CD4-positive, alpha-beta T cell treated with Interferon alpha-2 for 1 hour (primary cell): ENCODE data around the gene DTHD1.
A peak's percentile ranks its signal among the peaks of the same experiment; 100 is the strongest.

Source experiments
- DNase-seq, 2 donors: peaks; one replicate each; pipeline ENCODE4 v3.0.0-alpha.2; 2020 to 2022

DTHD1 gene

GRCh38 chr4:36316607-36317006 is 35.2 kb downstream of the DTHD1 start:
- DNase-seq: no peak

GRCh38 chr4:36317721-36318120 is 36.3 kb downstream of the DTHD1 start:
- DNase-seq: no peak

- DNase-seq: no peak
Measured at GRCh38 chr4:36320117-36320896, 38.9 kb downstream of the DTHD1 start.

- DNase-seq: no peak
Measured at GRCh38 chr4:36321176-36321575, 39.8 kb downstream of the DTHD1 start.

- DNase-seq: peak; percentile 71 to 85
Measured at GRCh38 chr4:36322921-36323354, 41.5 kb downstream of the DTHD1 start.

GRCh38 chr4:36323816-36324419 is 42.5 kb downstream of the DTHD1 start:
- DNase-seq: no peak

- no peak for DNase-seq
Measured at GRCh38 chr4:36324808-36325207, 43.4 kb downstream of the DTHD1 start.

GRCh38 chr4:36325499-36325898 is 44.1 kb downstream of the DTHD1 start:
- DNase-seq: peak; percentile 57 to 66

GRCh38 chr4:36325926-36326325 is 44.5 kb downstream of the DTHD1 start:
- no peak for DNase-seq

- no peak for DNase-seq
Measured at GRCh38 chr4:36326476-36327029, 45.1 kb downstream of the DTHD1 start.

GRCh38 chr4:36327400-36327799 is 46.0 kb downstream of the DTHD1 start:
- no peak for DNase-seq

- no peak for DNase-seq
Measured at GRCh38 chr4:36328130-36328529, 46.7 kb downstream of the DTHD1 start.

- DNase-seq: no peak
Measured at GRCh38 chr4:36329228-36329627, 47.8 kb downstream of the DTHD1 start.

- no peak for DNase-seq
Measured at GRCh38 chr4:36330796-36331195, 49.4 kb downstream of the DTHD1 start.

GRCh38 chr4:36332023-36332781 is 50.8 kb downstream of the DTHD1 start:
- no peak for DNase-seq

GRCh38 chr4:36332782-36333131 is 51.3 kb downstream of the DTHD1 start:
- no peak for DNase-seq

- no peak for DNase-seq
Measured at GRCh38 chr4:36333303-36333877, 52.0 kb downstream of the DTHD1 start.

GRCh38 chr4:36337665-36338185 is 56.3 kb downstream of the DTHD1 start:
- no peak for DNase-seq

GRCh38 chr4:36338973-36339372 is 57.6 kb downstream of the DTHD1 start:
- DNase-seq: no peak

- no peak for DNase-seq
Measured at GRCh38 chr4:36341936-36342335, 60.5 kb downstream of the DTHD1 start.

GRCh38 chr4:36343501-36344175 is 62.2 kb downstream of the DTHD1 start:
- no peak for DNase-seq

GRCh38 chr4:36348403-36348938 is 67.1 kb downstream of the DTHD1 start:
- peak; percentile 17 to 31 for DNase-seq
